T47D (cell line): ENCODE data around the gene EBF4.
"Not testable (repeated sequence)": the region's sequence is repeated elsewhere in the genome, so short reads cannot be mapped to it uniquely, and the experiment has no call there.

ENCODE experiments used
- DNase-seq, 2 experiments: peaks; one replicate each; pipeline versions ENCODE4 v3.0.0 to v3.0.0-alpha.2; 2011 to 2012; ENCODE audit warnings: low read depth in 1 of 2, low spot score in 1 of 2
- JUND ChIP-seq: IDR thresholded peaks from 2 replicates; pipeline ENCODE4 v1.6.1; 2012; ENCODE audit warnings: low read depth
- in situ Hi-C: cut with HindIII; loops from 2 replicates; pipeline ENCODE4 v1.10.0; 2016; ENCODE audit warnings: low sequenced_read_pairs, low pct_unique_long_range_greater_than_20kb

EBF4 gene

GRCh38 chr20:2762578-2763131 lies 70.1 kb downstream of the EBF4 start:
- DNase-seq, result no peak
- in situ Hi-C loops, result no loop called here
- TF ChIP-seq JUND, result no peak

DNA sequence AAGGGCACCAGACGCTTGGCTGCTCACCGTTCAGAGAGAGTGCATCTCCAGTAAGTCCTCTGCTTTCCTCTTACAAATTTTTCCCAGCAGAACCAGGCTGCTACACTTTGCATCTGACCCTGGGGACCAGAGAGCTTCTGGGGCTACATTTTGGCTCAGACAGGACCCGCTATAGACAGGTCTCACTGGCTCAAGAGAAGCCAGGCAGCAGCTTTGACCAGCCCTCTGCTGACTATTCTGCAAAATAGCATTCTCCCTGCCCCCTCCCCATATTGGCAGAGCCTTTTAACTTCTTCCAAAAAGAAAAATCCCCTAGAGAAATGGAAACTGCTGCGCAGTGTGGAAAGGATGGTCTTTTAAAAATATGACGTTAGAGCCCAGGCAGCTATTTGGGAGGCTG lies 70.6 kb downstream of the EBF4 start:
- DNase-seq, result no peak
- no peak for TF ChIP-seq JUND

GRCh38 chr20:2767768-2768631 lies 75.4 kb downstream of the EBF4 start:
- in situ Hi-C loops, result no loop called here
- DNase-seq, result peak; percentile 82 to 98
- TF ChIP-seq JUND, result peak; percentile 62; the same call in 1 of the 2 replicates

More for the DNA sequence above, 70.6 kb downstream of the EBF4 start:
- in situ Hi-C loops, result no loop called here

DNA sequence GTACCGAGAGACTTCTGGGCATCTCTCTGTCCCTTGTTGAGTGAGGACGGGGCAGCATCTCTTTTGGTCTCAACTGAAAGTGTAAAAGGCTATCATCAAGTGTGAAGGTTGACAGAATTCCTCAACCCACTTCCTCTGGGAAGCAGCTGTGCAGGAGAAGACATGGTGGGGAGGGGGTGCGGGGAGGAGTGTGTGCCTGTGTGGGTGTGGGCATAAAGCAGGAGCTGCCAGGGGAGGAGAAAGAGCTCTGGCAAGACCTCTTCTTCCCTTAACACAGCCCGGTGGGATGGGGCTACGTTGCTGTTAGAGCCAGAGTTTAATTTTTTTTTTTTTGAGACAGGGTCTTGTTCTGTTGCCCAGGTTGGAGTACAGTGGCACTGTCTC lies 76.0 kb downstream of the EBF4 start:
- TF ChIP-seq JUND, result no peak
- in situ Hi-C loops, result no loop called here
- DNase-seq, result no peak

- DNase-seq, in situ Hi-C loops: not testable (repeated sequence)
These were observed 77.5 kb downstream of the EBF4 start for GRCh38 chr20:2770091-2770490.

- DNase-seq, result no peak
- in situ Hi-C loops, result no loop called here
- no peak for TF ChIP-seq JUND
These were observed 79.1 kb downstream of the EBF4 start for GRCh38 chr20:2771631-2772080.

- no peak for DNase-seq
- in situ Hi-C loops, result no loop called here
These were observed 81.2 kb downstream of the EBF4 start for GRCh38 chr20:2773812-2774211.

GRCh38 chr20:2775139-2775538 lies 82.6 kb downstream of the EBF4 start:
- DNase-seq, result no peak
- in situ Hi-C loops, result no loop called here
- TF ChIP-seq JUND, result no peak

More at GRCh38 chr20:2773812-2774211, 81.2 kb downstream of the EBF4 start:
- no peak for TF ChIP-seq JUND

- no peak for TF ChIP-seq JUND
- DNase-seq, result no peak
- in situ Hi-C loops, result no loop called here
These were observed 86.2 kb downstream of the EBF4 start for GRCh38 chr20:2778602-2779321.

- no peak for DNase-seq
- in situ Hi-C loops, result no loop called here
- TF ChIP-seq JUND, result no peak
These were observed 88.4 kb downstream of the EBF4 start for GRCh38 chr20:2780948-2781347.

DNA sequence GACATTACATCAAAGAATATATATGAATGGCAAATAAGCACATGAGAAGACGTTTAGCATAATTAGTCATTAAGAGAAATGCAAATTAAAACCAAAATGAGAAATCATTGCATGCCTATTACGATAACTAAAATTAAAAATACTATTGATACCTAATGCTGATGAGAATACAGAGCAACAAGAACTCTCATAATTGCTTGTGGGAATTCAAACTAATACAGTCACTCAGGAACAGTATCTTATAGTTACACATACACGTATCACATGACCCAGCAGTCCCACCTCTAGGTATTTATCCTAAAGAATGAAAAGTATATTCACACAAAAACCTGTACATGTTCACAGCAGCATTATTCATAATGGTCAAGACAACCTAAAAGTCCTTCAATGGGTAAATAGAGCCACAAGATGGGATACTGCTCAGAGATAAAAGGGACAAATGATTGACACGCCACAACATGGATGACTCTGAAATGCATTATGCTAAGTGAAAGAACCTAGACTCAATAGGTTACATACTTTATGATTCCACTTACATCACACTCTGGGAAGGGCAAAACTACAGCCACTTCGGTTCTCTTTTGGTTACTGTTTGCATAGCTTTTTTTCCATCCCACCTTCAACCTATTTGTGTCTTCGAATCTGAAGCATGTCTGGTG lies 91.5 kb downstream of the EBF4 start:
- no peak for TF ChIP-seq JUND
- in situ Hi-C loops, result no loop called here
- no peak for DNase-seq

DNA sequence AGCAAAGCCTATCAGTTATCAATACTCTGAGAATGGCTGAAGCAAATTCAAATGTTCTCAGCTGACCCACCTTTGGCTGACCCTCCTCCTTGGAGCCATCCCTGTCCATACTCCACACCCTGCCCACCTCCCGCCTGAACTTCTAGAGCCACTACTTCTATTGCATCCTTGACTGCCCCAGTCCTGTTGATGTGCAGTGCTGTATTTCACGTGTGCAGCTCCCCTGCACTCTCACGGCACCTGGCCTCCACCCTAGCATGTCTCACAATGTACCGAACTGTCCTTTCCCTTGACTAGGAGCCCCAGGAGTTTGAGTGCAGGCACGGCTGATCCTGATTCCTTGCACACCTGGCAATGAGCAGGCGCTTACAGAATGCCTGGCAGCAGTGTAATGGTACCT lies 100.9 kb downstream of the EBF4 start:
- no peak for TF ChIP-seq JUND
- in situ Hi-C loops, result no loop called here
- DNase-seq, result no peak
